DMS114 treated with DMSO at 0.1 percent for 48 hours (cell line): Measurements from ENCODE around the gene THAP3.
"Not testable (repeated sequence)": the region's sequence is repeated elsewhere in the genome, so short reads cannot be mapped to it uniquely, and the experiment has no call there.

ENCODE experiments used
- DNase-seq: peaks from one replicate; lab custom pipeline; 2025; ENCODE audit not compliant: unreplicated experiment; lab: John Stamatoyannopoulos, UW

THAP3 gene

DNA sequence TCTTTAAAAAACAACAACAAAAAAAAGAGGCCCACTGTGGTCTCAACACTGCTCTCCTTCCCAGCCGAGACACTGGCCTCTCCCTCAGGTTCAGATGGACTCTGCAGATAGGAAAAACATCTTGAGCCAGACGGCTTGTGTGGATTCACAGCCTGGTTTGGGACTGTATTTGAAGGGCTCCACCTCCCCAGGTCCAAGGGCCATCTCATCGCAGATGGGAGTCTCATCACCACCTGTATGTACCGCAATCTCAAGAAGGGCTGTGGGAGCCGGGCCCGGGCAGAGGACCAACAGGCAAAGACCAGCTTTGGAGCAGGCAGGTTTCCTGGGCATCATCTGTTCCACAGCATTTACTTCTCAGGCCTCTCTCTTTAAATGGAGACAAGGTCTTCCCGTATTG, 34.6 kb upstream of the THAP3 start:
- no peak for DNase-seq

DNA sequence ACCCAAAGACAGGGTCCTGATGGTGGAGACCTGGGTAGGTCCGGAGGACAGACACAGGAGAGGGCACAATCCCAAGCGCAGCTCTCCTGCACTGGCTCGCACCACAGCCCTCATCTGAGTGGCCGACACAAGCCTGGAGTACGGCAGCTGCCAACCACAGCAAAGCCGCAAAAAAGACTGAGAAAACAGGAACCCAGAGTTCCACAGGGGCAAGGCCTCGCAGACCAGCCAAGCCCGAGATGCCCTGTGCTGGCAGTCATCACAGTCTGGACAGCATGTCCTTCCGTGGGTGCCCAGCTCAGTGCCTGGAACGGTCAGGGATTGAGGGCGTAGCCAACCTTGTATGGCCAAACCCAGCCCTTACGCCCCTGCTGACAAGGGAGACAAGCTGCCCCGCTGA, 33.4 kb upstream of the THAP3 start:
- DNase-seq, result no peak

DNA sequence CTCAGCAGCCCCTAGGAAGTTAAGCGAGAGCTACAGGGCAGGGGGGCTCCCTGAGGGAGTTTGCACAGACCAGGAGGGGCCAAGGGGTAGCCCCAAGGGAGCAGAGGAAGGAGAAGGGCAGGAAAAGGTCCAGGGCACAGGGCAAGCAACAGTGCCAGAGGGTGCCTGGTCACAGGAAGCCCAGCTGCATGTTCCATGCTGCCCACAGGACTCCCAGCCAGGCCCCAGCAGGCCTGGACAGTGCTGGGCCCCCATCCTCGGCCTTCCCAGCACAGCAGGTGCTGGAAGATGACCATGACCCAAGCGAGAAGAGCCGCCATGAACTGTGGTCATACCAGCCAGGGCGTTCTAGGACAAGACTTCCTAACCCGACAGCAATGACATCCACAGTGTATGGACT, 33.0 kb upstream of the THAP3 start:
- no peak for DNase-seq

- DNase-seq, result no peak
These were observed 32.2 kb upstream of the THAP3 start for GRCh38 chr1:6592441-6592840.

GRCh38 chr1:6592865-6593593, 31.6 kb upstream of the THAP3 start:
- no peak for DNase-seq

GRCh38 chr1:6593810-6594209, 30.9 kb upstream of the THAP3 start:
- DNase-seq, result no peak

GRCh38 chr1:6594977-6595740, 29.5 kb upstream of the THAP3 start:
- no peak for DNase-seq

DNA sequence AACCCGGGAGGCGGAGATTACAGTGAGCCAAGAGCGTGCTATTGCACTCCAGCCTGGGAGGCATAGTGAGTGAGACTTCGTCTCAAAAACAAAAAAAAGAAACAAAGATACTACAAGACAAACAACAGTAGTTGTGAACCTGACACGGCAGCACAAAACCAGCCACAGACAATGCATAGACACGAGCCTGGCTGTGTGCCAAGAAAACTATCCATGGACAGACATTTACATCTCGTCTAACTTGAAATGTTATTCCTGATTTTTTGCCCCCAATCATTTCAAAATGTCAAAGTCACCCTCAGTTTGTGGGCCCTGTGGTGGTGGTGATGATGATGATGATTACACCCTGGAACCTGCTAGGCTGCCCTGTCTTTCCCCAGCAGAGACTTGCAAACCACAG, 28.3 kb upstream of the THAP3 start:
- no peak for DNase-seq

- DNase-seq, result no peak
These were observed 27.5 kb upstream of the THAP3 start for GRCh38 chr1:6596886-6597776.

DNA sequence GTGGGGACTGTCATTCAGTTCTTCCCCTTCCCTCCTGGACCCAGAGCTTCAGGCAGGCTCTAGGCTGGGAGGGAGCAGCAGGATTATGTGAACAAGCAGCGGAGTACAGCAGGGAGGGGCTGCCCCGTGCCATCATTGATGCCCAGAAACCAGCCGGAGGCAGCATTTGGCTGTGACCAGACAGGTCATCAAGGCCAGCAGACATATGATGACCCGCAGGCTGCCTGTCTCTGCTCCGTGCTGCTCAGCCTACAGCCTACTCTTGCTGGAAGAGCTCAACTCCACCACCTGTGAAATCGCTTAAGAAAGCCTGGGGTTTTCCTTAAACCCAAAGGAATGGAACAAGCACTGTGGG, 26.9 kb upstream of the THAP3 start:
- no peak for DNase-seq

- DNase-seq, result no peak
These were observed 25.3 kb upstream of the THAP3 start for GRCh38 chr1:6599141-6599975.

DNA sequence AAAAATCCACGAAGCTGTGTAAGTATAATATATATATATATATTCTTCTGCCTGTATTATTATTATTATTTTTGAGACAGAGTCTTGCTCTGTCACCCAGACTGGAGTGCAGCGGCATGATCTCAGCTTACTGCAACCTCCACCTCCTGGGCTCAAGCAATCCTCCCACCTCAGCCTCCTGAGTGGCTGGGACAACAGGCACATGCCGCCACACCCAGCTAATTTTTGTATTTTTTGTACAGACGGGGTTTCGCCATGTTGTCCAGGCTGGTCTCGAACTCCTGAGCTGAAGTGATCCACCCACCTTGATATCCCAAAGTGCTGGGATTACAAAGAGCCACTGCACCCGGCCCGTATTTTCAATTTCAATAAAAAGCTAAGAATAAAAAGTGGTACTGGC, 24.7 kb upstream of the THAP3 start:
- not testable (repeated sequence) for DNase-seq

GRCh38 chr1:6600410-6601048, 24.1 kb upstream of the THAP3 start:
- DNase-seq, result no peak

DNA sequence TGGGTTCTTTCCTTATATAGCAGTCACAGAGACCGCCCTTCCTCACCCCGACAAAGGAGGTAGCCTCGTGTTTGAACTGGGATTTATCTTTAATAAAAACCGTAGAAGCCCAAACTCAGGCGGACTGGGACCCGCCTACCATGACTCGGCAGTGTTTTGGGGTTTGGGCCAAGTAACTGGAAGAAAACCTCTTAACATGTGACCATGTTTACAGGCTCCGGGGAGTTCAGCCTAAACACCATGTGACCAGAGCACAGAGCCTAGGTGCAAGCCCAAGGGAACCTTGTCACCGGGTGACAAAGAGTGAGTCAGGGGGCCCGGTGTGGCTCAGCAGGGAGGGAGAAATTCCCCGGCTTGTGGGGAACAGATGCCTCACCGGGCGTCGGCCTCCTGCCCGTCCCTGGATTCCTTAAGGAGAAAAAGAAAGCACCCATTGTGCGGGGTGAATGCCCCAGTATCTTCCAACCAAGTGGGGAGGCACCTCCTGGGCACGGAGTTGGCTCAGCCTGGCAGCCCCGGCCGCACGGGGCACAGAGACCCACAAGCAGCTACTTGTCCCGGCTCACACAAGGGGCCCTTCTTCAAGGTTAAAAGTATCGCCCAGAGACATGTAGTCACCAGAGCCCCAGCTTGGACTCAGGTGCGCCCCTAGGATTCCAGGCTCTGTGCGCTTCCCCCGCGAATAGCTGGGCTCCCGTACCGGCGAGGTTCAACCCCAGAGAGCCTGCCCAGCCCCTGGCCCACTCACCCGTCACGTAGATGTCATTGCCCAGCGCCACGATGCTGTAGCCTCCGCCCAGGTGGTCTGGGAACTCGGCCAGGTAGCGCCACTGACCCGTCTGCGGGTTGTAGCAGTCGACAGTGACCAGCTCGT, 23.4 kb upstream of the THAP3 start:
- DNase-seq, result no peak

DNA sequence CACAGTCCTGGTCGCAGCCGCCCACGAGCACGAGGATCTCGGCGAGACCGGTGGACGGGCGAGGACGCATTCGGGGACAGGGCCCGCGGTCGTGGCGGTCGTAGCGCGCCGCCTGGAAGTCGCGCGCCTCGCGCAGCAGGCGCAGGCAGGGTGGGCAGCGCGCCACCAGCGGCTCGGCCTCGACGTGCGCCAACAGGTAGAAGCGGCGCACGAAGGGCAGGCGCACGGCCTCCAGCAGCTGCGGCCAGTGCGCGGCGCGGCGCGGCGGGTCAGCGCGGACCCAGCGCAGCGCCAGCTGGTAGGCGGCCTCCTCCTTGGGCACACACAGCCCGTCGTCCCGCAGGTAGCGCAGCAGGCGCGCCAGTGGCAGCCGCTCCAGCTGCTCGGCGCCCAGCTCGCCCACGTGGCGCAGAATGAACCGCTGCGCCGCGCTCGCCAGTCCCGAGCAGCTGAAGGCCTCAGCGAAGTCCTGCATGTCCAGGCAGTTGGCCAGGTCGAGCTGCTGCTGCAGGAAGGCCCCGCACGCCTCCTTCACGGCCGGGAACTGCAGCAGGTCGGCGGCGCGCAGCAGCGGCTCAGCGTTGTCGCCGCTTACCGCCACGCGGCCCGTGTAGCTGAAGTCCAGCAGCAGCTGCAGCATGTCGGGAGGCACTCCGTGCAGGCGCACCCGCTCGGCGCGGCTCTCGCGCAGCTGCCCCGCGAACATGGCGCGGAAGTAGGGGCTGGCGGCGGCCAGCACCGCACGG, 22.6 kb upstream of the THAP3 start:
- peak; percentile 50 for DNase-seq

DNA sequence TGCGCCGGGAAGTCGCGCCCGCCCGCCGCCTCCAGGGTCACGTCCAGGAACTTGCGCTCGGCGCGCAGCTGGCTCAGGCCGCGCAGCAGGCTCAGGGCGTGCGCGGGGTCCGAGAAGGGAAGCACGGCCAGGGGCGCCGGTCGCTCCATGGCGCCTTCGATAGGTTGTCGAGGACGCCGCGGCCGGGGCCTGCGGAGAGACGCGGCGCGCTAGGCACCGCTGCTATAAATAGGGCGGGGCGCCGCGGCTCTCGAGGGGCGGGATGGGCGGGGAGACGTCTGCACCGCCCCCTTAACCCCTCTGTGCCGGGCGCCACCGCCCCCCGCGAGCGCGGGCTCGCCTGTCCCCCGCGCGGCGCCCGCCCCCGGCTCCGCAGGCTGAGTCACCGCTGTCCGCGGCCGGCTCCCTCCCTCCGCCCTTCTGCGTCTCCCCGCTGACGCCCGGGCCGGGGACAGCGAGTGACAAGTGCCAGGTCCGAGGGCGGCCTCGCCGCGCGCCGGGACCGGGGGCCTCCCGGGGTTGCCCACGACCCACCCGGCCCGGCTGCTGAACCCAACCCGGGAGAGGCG, 21.9 kb upstream of the THAP3 start, which contains the start of gene KLHL21:
Gene KLHL21 (minus strand): TSS at position 201 of the 569 bp plus-strand sequence. CDS start 52 bp downstream, at position 149.
- DNase-seq, result peak; percentile 60

- DNase-seq, result peak; percentile 83
These were observed 21.3 kb upstream of the THAP3 start for GRCh38 chr1:6603238-6603914.
